Activated CD4-positive, alpha-beta T cell treated with anti-CD3 and anti-CD28 coated beads, Interleukin-2, amount 10 ng/mL, durations not matched to agents 7 days and 5 days (primary cell): ENCODE measurements around the gene CACNA1C. TPM values are rescaled to one million over a fixed set of nuclear protein-coding genes. Genes with fewer than 3 reads are reported as not detected.

Experiments used
- CTCF ChIA-PET: fragments of 350-600 bp; sonication (Branson Sonifier 250); formaldehyde crosslinking; loops from one replicate; lab custom pipeline; 2021; ENCODE audit warnings: antibody characterized with exemption; lab: Charles Lee
- POLR2A ChIA-PET: fragments of 350-600 bp; sonication (Branson Sonifier 250); formaldehyde crosslinking; loops from one replicate; lab custom pipeline; 2021; ENCODE audit warnings: antibody characterized with exemption; lab: Charles Lee
- DNase-seq: peaks from one replicate; pipeline ENCODE4 v3.0.0-alpha.2; 2020
- H3K27ac Mint-ChIP-seq: one replicate; pipeline ENCODE4 v1.8.0; 2021; ENCODE audit warnings: mild to moderate bottlenecking, moderate library complexity, mixed read lengths
- H3K27me3 Mint-ChIP-seq: one replicate; pipeline ENCODE4 v1.8.0; 2021; ENCODE audit warnings: mixed read lengths
- H3K36me3 Mint-ChIP-seq: one replicate; pipeline ENCODE4 v1.8.0; 2021; ENCODE audit warnings: low read depth, mixed read lengths
- H3K4me1 Mint-ChIP-seq: one replicate; pipeline ENCODE4 v1.8.0; 2021; ENCODE audit warnings: mixed read lengths
- H3K4me3 Mint-ChIP-seq: one replicate; pipeline ENCODE4 v1.8.0; 2021; ENCODE audit warnings: mild to moderate bottlenecking, moderate library complexity, mixed read lengths
- H3K9me3 Mint-ChIP-seq: one replicate; pipeline ENCODE4 v1.8.0; 2021; ENCODE audit warnings: mixed read lengths
- total RNA-seq, 2 experiments: library from RNA; stranded (reverse); gene quantifications; one replicate each; pipeline ENCODE4 v1.2.3, GENCODE V29; 2021

CACNA1C gene
- total RNA-seq, 2 experiments from 2014 or later = 0.12 to 0.15 TPM

DNA sequence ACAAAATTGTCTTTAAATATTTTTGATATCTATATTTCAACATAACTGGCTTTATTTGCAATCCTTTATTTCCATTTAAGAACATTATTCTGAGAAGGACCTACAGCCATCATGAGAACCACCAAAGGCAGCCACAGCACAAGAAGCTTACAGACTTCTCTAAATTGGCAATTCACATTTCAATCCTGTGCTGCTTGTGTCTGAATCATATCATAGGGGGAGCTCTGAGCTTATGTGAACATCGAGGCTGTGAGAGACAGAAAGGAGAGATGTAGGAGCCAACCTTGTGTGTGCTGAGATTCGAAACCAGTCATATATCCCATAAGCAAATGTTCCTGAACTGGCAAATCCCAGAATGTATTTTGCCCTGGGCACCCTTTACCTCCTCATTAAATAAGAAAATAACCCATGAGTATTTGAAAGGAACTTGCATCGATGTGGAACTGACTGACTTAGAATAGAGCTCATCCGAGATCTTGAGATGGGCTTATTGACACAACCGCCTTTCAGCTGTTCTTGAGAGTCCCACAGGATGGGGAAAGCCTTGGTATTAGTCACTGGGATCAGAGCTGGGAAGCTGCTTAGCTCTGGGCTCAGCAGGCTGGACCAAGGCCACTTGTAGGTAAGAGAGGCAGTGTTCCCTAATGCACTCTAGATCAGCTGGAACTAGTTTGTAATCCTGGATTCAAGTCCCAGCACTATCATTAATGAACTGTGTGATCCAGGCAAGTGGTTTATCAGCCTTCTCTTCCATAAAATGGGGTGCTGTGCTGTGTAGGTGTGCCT is 329.8 kb downstream of the CACNA1C start:
- H3K4me1 Mint-ChIP-seq = peaks cover 18% of the 10 kb centered on the region
- POLR2A ChIA-PET = no interaction called here
- H3K27me3 Mint-ChIP-seq = peaks cover 6% of the 10 kb centered on the region
- H3K9me3 Mint-ChIP-seq = no peaks in the 10 kb centered on the region
- DNase-seq = no peak
- no peaks in the 10 kb centered on the region for H3K36me3 Mint-ChIP-seq
- H3K4me3 Mint-ChIP-seq = no peak overlapping the region
- H3K27ac Mint-ChIP-seq = no peak overlapping the region
- CTCF ChIA-PET = interaction anchor here (1.0 to 1.6 kb wide), 4 partner anchors 8 to 39 kb away, joined by 3 to 4 read pairs (median 4); no protein-coding TSS in a partner anchor

DNA sequence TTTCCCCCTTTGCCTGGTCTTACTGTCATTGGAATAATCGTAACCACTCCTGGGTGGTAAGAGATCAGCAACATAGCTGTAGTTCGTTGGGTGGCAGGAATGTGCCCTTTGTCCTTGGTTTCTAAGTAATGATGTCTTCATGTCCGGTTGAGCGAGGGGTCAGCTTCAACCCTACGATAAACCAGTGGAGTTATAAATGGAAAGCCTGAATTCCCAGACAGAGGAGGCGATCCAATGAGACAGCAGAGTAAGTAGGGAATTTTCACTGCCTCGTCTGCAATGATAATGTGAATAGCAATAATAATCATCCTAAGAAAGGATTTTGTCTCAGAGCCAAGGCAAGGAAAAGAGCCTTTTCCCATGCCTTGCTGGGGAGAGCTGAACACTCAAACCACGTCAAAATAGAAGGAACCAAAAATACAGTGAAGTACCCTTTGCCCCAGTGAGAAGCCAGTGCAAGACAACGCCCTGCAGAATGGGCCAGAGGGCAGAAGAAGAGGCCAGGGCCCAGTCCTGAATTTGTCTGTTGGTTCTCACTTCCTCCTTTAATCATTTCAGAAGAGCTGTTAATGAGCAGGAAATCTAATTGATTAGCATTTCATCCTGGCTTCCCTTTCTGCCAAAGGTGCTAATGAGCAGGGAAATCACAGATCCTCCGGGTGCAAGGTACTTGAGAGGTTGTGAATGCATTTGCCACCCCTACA is 330.7 kb downstream of the CACNA1C start:
- CTCF ChIA-PET = interaction anchor here (1.2 to 1.6 kb wide), 3 partner anchors 9 to 40 kb away, joined by 3 to 4 read pairs (median 3); no protein-coding TSS in a partner anchor
- Mint-ChIP-seq H3K4me1 (peaks cover 12% of the 10 kb centered on the region), H3K27ac (no peak overlapping the region), H3K36me3 (no peaks in the 10 kb centered on the region), H3K9me3 (no peaks in the 10 kb centered on the region), H3K4me3 (no peak overlapping the region), H3K27me3 (peaks cover 6% of the 10 kb centered on the region)
- no peak for DNase-seq
- POLR2A ChIA-PET = no interaction called here

DNA sequence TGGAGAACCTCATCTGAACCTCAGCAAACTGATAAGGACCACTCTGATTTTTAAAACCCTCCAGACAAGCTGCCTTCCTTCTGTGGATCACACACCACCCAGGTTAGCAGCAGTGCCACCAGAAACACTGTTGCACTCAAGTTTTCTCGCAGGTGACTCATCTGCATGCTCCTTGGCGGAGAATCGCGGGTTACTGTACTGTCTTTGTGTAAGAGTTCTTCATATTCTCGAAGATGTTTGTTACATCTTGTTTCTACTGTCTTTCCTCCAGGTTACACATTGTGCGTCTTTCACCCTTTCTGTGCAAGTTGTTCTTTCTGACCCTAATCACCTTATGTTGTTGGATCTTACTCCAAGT is 331.2 kb downstream of the CACNA1C start:
- POLR2A ChIA-PET = no interaction called here
- Mint-ChIP-seq H3K27ac (no peak overlapping the region), H3K4me3 (no peak overlapping the region), H3K36me3 (no peaks in the 10 kb centered on the region), H3K9me3 (no peaks in the 10 kb centered on the region), H3K4me1 (peaks cover 7% of the 10 kb centered on the region), H3K27me3 (peaks cover 6% of the 10 kb centered on the region)
- no peak for DNase-seq
- CTCF ChIA-PET = no interaction called here

DNA sequence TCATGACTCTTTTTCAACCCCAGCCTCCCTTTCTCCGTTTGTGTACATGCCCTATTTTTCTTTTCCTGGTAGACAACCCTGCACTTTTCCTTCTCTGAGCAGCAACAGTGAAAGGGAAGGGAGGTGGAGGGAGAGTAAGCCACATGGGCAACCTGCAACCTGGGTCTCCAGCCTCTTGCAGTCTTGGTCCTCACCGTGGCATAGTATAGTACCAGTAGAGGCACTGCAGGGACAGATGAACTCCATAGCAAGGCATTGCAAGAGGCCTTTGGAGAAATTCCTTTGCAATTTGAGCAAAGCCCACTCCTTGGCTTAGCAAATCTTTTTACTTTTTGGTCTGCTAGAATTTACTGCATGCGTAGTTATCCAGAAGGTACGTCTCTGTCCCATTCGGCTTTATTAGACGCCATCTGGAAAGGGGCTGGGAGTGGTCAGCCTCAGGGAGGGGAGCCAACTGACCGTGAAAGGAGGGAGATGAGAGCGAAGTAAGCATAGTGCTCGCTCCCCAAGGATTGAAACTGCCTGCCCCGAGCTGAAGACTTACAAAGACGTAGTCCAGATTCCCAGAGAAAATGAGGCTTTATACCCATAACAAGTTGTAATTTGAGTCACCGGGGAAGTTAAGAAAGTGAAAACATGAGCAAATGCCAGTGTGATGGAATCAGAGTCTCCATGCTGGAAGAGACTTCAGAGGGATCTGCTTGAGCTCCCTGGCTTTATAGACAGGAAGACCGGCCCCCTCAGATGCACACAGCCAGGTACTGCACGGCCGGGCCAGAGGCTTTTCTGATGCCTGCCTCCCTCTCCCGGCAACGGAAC is 332.0 kb downstream of the CACNA1C start:
- Mint-ChIP-seq H3K4me1 (peaks cover 2% of the 10 kb centered on the region), H3K27ac (no peak overlapping the region), H3K27me3 (peaks cover 6% of the 10 kb centered on the region), H3K36me3 (no peaks in the 10 kb centered on the region), H3K4me3 (no peak overlapping the region), H3K9me3 (no peaks in the 10 kb centered on the region)
- no peak for DNase-seq
- POLR2A ChIA-PET = no interaction called here
- CTCF ChIA-PET = no interaction called here

DNA sequence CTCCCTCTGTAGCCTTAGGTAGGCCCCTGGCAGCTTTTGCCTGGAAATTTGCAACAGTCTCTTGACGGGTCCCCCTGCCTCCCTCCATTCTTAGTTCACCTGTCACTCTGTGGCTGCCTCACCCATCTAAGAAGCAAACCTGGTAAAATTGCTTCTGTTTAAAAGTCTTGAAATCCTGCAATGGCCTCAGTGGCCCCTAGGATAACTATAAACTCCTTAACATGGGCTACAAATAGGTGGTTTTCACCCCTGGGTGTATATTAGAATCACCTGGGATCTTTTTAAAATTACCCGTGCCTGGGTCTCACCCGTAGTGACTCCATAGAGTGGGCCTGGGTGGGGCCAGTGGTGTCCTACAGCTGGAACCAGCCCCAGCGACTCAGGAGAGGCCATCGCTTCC is 332.7 kb downstream of the CACNA1C start:
- no peaks in the 10 kb centered on the region for H3K9me3 Mint-ChIP-seq
- H3K4me1 Mint-ChIP-seq = no peaks in the 10 kb centered on the region
- peaks cover 4% of the 10 kb centered on the region for H3K27me3 Mint-ChIP-seq
- POLR2A ChIA-PET = no interaction called here
- DNase-seq = no peak
- no peak overlapping the region for H3K4me3 Mint-ChIP-seq
- no peaks in the 10 kb centered on the region for H3K36me3 Mint-ChIP-seq
- CTCF ChIA-PET = no interaction called here
- H3K27ac Mint-ChIP-seq = no peak overlapping the region

DNA sequence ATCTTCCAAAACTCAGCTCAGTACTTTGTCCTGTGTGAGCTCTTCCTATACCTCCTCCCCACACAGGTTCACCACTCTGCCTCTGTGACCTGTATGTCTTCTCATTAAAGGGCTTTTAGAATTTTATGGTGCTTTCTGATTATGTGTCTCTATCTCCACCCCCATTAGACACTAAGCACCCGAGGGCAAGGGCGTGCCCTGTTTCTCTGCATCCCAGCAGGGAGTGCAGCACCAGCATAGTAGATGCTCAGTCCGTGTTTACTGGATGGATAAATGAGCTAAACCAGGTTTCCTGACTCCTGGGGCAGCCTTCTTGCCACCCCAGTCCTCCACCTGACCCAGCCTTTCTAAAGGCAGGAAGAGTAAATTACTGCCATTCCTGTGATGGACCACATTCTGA is 333.8 kb downstream of the CACNA1C start:
- Mint-ChIP-seq H3K27me3 (peaks cover 4% of the 10 kb centered on the region), H3K27ac (no peak overlapping the region), H3K9me3 (no peaks in the 10 kb centered on the region), H3K4me3 (no peak overlapping the region), H3K4me1 (no peaks in the 10 kb centered on the region), H3K36me3 (no peaks in the 10 kb centered on the region)
- POLR2A ChIA-PET = no interaction called here
- CTCF ChIA-PET = interaction anchor here (1.0 kb wide), 1 partner anchor 9 kb away, joined by 4 read pairs; no protein-coding TSS in a partner anchor
- DNase-seq = no peak

DNA sequence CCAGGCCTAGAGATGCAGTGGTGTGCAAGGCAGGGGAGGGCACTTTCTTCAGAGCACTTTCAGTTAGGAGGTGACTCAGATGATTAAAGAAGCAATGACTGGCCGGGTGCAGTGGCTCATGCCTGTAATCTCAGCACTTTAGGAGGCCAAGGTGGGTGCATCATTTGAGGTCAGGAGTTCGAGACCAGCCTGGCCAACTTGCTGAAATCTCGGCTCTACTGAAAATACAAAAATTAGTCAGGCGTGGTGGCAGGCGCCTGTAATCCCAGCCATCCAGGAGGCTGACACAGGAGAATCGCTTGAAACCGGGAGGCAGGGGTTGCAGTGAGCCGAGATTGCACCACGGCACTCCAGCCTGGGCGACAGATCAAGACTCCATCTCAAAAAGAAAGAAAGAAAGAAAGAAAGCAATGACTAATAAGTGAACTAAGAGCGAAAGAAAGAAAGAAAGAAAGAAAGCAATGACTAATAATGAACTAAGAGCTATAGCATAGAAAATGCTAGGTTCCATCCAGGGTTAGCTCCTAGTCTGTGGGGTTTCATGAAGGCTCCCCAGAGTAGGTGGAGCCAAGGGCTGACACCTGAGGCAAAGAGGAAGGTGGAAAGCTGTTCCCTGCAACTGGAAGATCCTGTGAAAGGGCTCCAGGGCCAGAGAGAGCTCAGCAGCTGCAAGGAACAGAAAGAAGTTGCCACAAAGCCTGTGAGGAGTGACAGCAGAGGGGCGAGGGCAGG is 334.5 kb downstream of the CACNA1C start:
- Mint-ChIP-seq H3K36me3 (no peaks in the 10 kb centered on the region), H3K4me3 (no peak overlapping the region), H3K27ac (no peak overlapping the region), H3K27me3 (peaks cover 4% of the 10 kb centered on the region), H3K9me3 (no peaks in the 10 kb centered on the region), H3K4me1 (no peaks in the 10 kb centered on the region)
- no peak for DNase-seq
- ChIA-PET POLR2A (no interaction called here), CTCF (no interaction called here)

DNA sequence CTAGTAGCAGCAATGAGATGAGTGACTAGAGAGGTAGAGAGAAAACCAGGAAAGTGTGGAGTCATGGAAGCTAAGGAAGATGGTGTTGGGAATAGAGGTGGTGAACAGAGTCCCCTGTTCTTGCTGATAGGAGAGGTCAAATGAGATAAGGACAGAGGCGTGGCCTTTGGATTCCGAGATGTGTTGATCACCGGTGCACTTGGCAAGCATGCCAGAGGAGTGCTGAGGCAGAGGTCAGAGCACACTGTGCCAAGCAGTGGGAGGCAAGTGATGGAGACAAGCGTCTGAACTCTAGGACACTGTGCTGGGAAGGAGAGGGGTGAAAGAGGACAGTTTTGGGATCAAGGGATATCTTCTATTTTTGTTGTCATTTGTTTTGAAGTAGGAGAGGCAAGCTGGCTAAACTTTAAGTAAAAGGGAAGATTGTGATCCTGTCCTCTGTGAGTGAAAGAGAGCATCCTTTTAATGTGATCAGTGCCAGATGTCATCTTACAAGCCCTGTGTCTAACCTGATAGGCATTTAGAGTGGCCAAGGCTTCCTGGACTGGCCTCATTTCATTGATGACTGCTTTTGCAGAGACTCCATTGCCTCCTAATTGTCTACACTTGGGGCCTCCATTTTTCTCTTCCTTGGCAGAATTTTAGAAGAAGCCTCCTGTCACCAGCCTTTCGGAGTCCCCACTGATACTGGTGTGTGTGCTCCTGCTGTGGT is 336.4 kb downstream of the CACNA1C start:
- CTCF ChIA-PET = no interaction called here
- H3K4me1 Mint-ChIP-seq = no peaks in the 10 kb centered on the region
- no peaks in the 10 kb centered on the region for H3K27me3 Mint-ChIP-seq
- no peak for DNase-seq
- no peak overlapping the region for H3K4me3 Mint-ChIP-seq
- H3K9me3 Mint-ChIP-seq = no peaks in the 10 kb centered on the region
- no peaks in the 10 kb centered on the region for H3K36me3 Mint-ChIP-seq
- POLR2A ChIA-PET = no interaction called here
- no peak overlapping the region for H3K27ac Mint-ChIP-seq

DNA sequence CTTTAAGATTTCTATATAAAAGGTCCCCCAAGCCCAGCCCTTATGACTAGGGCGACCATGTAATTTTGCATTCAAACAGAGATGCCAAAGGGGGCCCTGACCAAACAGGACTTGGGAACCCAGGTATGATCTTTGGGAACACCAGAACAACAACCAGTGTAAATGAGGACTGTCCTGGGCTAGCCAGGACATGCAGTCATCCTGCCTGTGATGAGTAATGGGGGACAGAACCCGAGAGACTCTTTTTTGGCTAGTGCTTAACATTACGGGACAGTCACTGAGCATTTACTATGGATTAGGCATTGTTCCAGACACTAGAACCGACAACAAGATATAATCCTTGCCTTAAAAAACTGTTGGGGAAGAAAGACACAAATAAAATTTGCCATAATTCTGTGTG is 337.3 kb downstream of the CACNA1C start:
- Mint-ChIP-seq H3K36me3 (no peaks in the 10 kb centered on the region), H3K27ac (no peak overlapping the region), H3K9me3 (no peaks in the 10 kb centered on the region), H3K27me3 (no peaks in the 10 kb centered on the region), H3K4me1 (no peaks in the 10 kb centered on the region), H3K4me3 (no peak overlapping the region)
- CTCF ChIA-PET = interaction anchor here (0.9 to 1.5 kb wide), 2 partner anchors 8 to 10 kb away, joined by 3 to 4 read pairs; no protein-coding TSS in a partner anchor
- POLR2A ChIA-PET = no interaction called here
- DNase-seq = no peak

DNA sequence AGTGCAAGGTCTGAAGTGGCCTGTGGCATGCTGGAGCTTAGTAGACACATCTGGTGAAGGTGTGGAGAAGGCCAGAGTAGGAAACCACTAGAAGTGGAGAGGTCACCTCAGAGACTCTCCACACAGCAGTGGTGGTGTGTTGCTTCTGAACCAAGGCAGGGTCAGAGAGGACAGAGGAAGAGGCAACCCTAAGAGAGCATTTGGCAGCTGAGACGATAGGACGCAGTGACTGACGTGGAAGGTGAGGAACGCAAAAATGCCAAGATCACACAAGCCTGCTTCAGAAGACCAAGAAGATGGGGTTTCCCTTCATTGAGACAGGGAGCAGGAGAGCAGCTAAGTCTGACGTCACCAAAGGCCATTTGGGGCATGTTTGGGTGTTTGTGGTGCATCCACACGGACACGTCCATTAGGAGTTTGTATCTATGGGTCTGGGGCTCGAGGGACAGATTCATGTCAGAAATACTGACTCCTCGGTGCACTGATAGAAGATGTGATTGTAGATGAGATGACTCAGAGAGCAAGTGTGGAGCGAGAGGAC is 338.1 kb downstream of the CACNA1C start:
- Mint-ChIP-seq H3K4me3 (no peak overlapping the region), H3K27ac (no peak overlapping the region), H3K27me3 (no peaks in the 10 kb centered on the region), H3K4me1 (no peaks in the 10 kb centered on the region), H3K9me3 (no peaks in the 10 kb centered on the region), H3K36me3 (no peaks in the 10 kb centered on the region)
- ChIA-PET CTCF (interaction anchor here (0.9 to 1.5 kb wide), 2 partner anchors 9 kb away, joined by 3 to 4 read pairs; no protein-coding TSS in a partner anchor), POLR2A (no interaction called here)
- DNase-seq = no peak

DNA sequence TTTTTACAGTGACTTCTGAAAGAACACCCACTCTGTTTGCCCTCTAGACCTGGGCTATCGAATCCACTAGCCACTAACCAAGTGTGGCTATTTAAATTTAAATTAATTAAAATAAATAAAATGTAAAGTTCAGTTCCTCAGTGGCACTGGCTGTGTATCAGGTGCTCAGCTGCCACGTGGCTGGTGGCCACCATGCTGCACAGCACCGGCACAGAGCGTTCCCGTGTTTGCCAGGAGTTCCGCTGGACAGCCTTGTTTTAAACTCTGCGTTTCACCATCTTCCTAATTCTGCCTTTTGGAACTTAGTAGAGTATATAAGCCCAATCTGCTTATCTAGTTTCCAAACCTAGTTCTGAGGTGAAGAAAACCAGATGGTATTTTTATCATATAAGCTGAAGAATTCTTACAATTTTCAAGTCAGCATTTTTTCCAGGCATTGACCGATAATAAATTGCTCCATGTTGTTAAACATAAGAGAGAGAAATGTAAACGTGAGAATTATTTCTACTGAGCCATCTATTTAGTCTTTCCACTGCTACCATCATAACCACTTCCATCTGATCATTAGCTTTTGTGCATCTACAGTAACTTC is 339.0 kb downstream of the CACNA1C start:
- H3K4me1 Mint-ChIP-seq = no peaks in the 10 kb centered on the region
- no peak overlapping the region for H3K27ac Mint-ChIP-seq
- POLR2A ChIA-PET = no interaction called here
- no peaks in the 10 kb centered on the region for H3K9me3 Mint-ChIP-seq
- no peaks in the 10 kb centered on the region for H3K27me3 Mint-ChIP-seq
- H3K36me3 Mint-ChIP-seq = no peaks in the 10 kb centered on the region
- CTCF ChIA-PET = interaction anchor here (1.4 to 1.5 kb wide), 2 partner anchors 9 kb away, joined by 4 read pairs; no protein-coding TSS in a partner anchor
- no peak overlapping the region for H3K4me3 Mint-ChIP-seq
- no peak for DNase-seq
